Endothelial cell of umbilical vein (primary cell): ENCODE measurements around the gene NCKAP5. TPM values are rescaled to one million over a fixed set of nuclear protein-coding genes. Genes with fewer than 3 reads are reported as not detected.

Experiments
- BruUV-seq: library from RNA; stranded (reverse); fragments of 400-500 nt; replicated peaks from 2 replicates; lab custom pipeline; 2021; lab: Mats Ljungman, UMichigan
- CTCF ChIA-PET: fragments of 300-600, 350-600 bp; sonication (Branson Sonifier 250); formaldehyde crosslinking; loops from one replicate; lab custom pipeline; 2021; ENCODE audit warnings: antibody characterized with exemption, inconsistent platforms; lab: Charles Lee
- POLR2A ChIA-PET: fragments of 300-600, 350-600 bp; sonication (Branson Sonifier 250); formaldehyde crosslinking; loops from one replicate; lab custom pipeline; 2021; ENCODE audit warnings: antibody characterized with exemption, inconsistent platforms; lab: Charles Lee
- DNase-seq: peaks from one replicate; pipeline ENCODE4 v3.0.0-alpha.2; 2011; ENCODE audit warnings: low read depth, low spot score
- FAIRE-seq: peaks from 2 replicates; lab custom pipeline; 2011; peaks lifted over from hg19 to GRCh38; lab: Jason Lieb, UNC
- H2AFZ ChIP-seq: 2 replicates; pipeline ENCODE4 v1.6.0; 2012; ENCODE audit warnings: low read depth, low read length, control low read depth, inconsistent platforms
- H3K27ac ChIP-seq: 2 replicates; pipeline ENCODE4 v1.5.1; 2011; ENCODE audit warnings: low read depth, mild to moderate bottlenecking, control low read depth, low read length, moderate library complexity; ENCODE audit not compliant: insufficient read depth
- H3K27me3 ChIP-seq, 2 experiments: 2 replicates each; pipeline versions ENCODE4 v1.6.0 to v1.6.1; 2011; ENCODE audit warnings: low read length in 2 of 2, mixed read lengths in 1 of 2; ENCODE audit not compliant: control insufficient read depth in 2 of 2, insufficient read depth in 2 of 2
- H3K36me3 ChIP-seq, 2 experiments: 2 replicates in 1 of 2; 3 replicates in 1 of 2; pipeline ENCODE4 v1.5.1; 2011; ENCODE audit warnings: low read length in 2 of 2, mild to moderate bottlenecking in 1 of 2, moderate library complexity in 1 of 2; ENCODE audit not compliant: control insufficient read depth in 2 of 2, insufficient read depth in 2 of 2; ENCODE audit errors: extremely low read depth in 1 of 2
- H3K4me1 ChIP-seq: 3 replicates; pipeline ENCODE4 v1.5.1; 2011; ENCODE audit warnings: mild to moderate bottlenecking, low read length; ENCODE audit not compliant: control insufficient read depth, insufficient read depth; ENCODE audit errors: extremely low read depth
- H3K4me2 ChIP-seq: 2 replicates; pipeline ENCODE4 v1.6.1; 2011; ENCODE audit warnings: low read length, control low read depth, mixed read lengths; ENCODE audit not compliant: insufficient read depth
- H3K4me3 ChIP-seq, 3 experiments: fragments of 200-600 bp in 1 of 3; sonication (generic), shearing (Covaris generic) in 1 of 3; replicated peaks in 1 of 3; 2 replicates each; pipeline ENCODE4 v1.5.1; 2011 to 2016; ENCODE audit warnings: control low read depth in 3 of 3, low read length in 3 of 3, mild to moderate bottlenecking in 2 of 3, inconsistent platforms in 1 of 3, low read depth in 1 of 3, moderate library complexity in 1 of 3; ENCODE audit not compliant: insufficient read depth in 1 of 3
- H3K79me2 ChIP-seq: 2 replicates; pipeline ENCODE4 v1.6.0; 2012; ENCODE audit warnings: low read length, inconsistent platforms; ENCODE audit not compliant: control insufficient read depth, insufficient read depth
- H3K9ac ChIP-seq: replicated peaks from 2 replicates; pipeline ENCODE3; 2011; ENCODE audit warnings: low read length, control low read depth; ENCODE audit not compliant: insufficient read depth; ENCODE audit errors: extremely low read depth
- H3K9me1 ChIP-seq: replicated peaks from 3 replicates; pipeline ENCODE4 v1.6.0; 2011; ENCODE audit warnings: mild to moderate bottlenecking, low read length; ENCODE audit not compliant: control insufficient read depth, insufficient read depth; ENCODE audit errors: extremely low read depth
- H3K9me3 ChIP-seq: replicated peaks from 2 replicates; pipeline ENCODE4 v1.5.1; 2012; ENCODE audit warnings: low read length, inconsistent platforms; ENCODE audit not compliant: control insufficient read depth, insufficient read depth
- H4K20me1 ChIP-seq: replicated peaks from 2 replicates; pipeline ENCODE3; 2011; ENCODE audit warnings: mild to moderate bottlenecking, low read length; ENCODE audit not compliant: control insufficient read depth, insufficient read depth; ENCODE audit errors: extremely low read depth
- CTCF ChIP-seq, 2 donors: IDR thresholded peaks; 1 replicate in 1 of 2; 2 replicates in 1 of 2; pipeline ENCODE4 v1.5.1; 2011; ENCODE audit warnings: low read length in 2 of 2, mild to moderate bottlenecking in 2 of 2, moderate library complexity in 2 of 2, control low read depth in 1 of 2, inconsistent platforms in 1 of 2, low read depth in 1 of 2; ENCODE audit not compliant: insufficient read depth in 1 of 2; ENCODE audit errors: extremely low read depth in 1 of 2
- EZH2 ChIP-seq: IDR thresholded peaks from 2 replicates; pipeline ENCODE4 v1.6.1; 2012; ENCODE audit warnings: borderline replicate concordance, low read depth, mild to moderate bottlenecking, moderate library complexity, low read length, inconsistent platforms; ENCODE audit not compliant: severe bottlenecking
- FOS ChIP-seq: IDR thresholded peaks from 2 replicates; pipeline ENCODE4 v1.6.1; 2011; ENCODE audit warnings: mild to moderate bottlenecking, low read length, moderate library complexity, borderline replicate concordance; ENCODE audit not compliant: insufficient read depth
- GATA2 ChIP-seq: IDR thresholded peaks from 2 replicates; pipeline ENCODE4 v1.7.0; 2011; ENCODE audit warnings: low read depth, mild to moderate bottlenecking, moderate library complexity, mixed read lengths, low read length; ENCODE audit not compliant: insufficient read length, insufficient read depth
- JUN ChIP-seq: IDR thresholded peaks from 2 replicates; pipeline ENCODE4 v1.6.1; 2011; ENCODE audit warnings: borderline replicate concordance, low read depth; ENCODE audit not compliant: insufficient read length, insufficient read depth
- MAX ChIP-seq: IDR thresholded peaks from 2 replicates; pipeline ENCODE4 v1.6.1; 2011; ENCODE audit not compliant: insufficient read depth, insufficient read length
- MYC ChIP-seq: IDR thresholded peaks from one replicate; pipeline ENCODE4 v1.6.1; 2011; ENCODE audit warnings: mild to moderate bottlenecking, low read depth, low read length
- POLR2A ChIP-seq: IDR thresholded peaks from 2 replicates; pipeline ENCODE4 v1.6.1; 2012; ENCODE audit warnings: low read depth, mild to moderate bottlenecking, control low read depth, low read length
- POLR2AphosphoS5 ChIP-seq: IDR thresholded peaks from 2 replicates; pipeline ENCODE4 v1.6.1; 2012; ENCODE audit warnings: low read depth, mild to moderate bottlenecking, control low read depth, low read length, moderate library complexity; ENCODE audit not compliant: insufficient read depth
- dilution Hi-C: fragments of 300-500 bp; cut with MboI; formaldehyde crosslinking; loops from one replicate; pipeline ENCODE4 v1.15.0; 2019; ENCODE audit warnings: low sequenced_read_pairs; ENCODE audit not compliant: extremely low pct_ligation_motif_present
- intact Hi-C: fragments of 100-400 bp; cut with micrococcal nuclease; formaldehyde crosslinking; loops from one replicate; pipeline ENCODE4 v1.10.0; 2022
- polyA plus RNA-seq, 4 experiments: library from polyadenylated mRNA; depleted of rRNA in 3 of 4; stranded (reverse) in 3 of 4; unstranded in 1 of 4; fragments of >200 nt; gene quantifications; 2 replicates each; pipeline versions ENCODE4 v1.2.1 to v1.2.3, GENCODE V29; 2011 to 2012; ENCODE audit warnings: missing spikeins in 1 of 4
- total RNA-seq: library from RNA; stranded (reverse); gene quantifications from 2 replicates; pipeline ENCODE4 v1.2.3, GENCODE V29; 2021

Gene NCKAP5
- total and polyA plus RNA-seq, 2 donors (not counting 3 experiments of a cell fraction or from before 2014, with no cell fraction given), result 0.47 to 3.3 TPM

GRCh38 chr2:132758995-132759394, 809.3 kb downstream of the NCKAP5 start:
- CTCF ChIA-PET, result no interaction called here
- BruUV-seq, result no TSS peak
- H3K27ac ChIP-seq, result no peak overlapping the region
- intact Hi-C loops (no loop called here), dilution Hi-C loops (no loop called here)
- no peak for FAIRE-seq
- no peaks in the 10 kb centered on the region for H3K9me1 ChIP-seq
- H3K4me1 ChIP-seq, result no peaks in the 10 kb centered on the region
- H3K36me3 ChIP-seq, result no peaks in the 10 kb centered on the region
- POLR2A ChIA-PET, result no interaction called here
- no peaks in the 10 kb centered on the region for H3K79me2 ChIP-seq
- H3K9me3 ChIP-seq, result no peaks in the 10 kb centered on the region
- H4K20me1 ChIP-seq, result no peaks in the 10 kb centered on the region
- H3K4me3 ChIP-seq, result no peak overlapping the region
- TF ChIP-seq GATA2 (no peak), FOS (no peak), JUN (no peak), POLR2A (no peak), POLR2AphosphoS5 (no peak), EZH2 (no peak), MYC (no peak), CTCF (IDR thresholded peaks at IDR 0.05; ENCODE audit: extremely low read depth in 1 of 2, insufficient read depth in 1 of 2, low read depth in 1 of 2, low read length in 2 of 2) (no peak), MAX (no peak)
- no peaks in the 10 kb centered on the region for H3K27me3 ChIP-seq
- no peak for DNase-seq
- H3K4me2 ChIP-seq, result no peak overlapping the region
- no peak overlapping the region for H2AFZ ChIP-seq
- H3K9ac ChIP-seq, result no peak overlapping the region
